GM20000 (cell line): ENCODE measurements around the gene PAFAH2.
"Not testable (repeated sequence)": the region's sequence is repeated elsewhere in the genome, so short reads cannot be mapped to it uniquely, and the experiment has no call there.

Experiments used
- DNase-seq: peaks from one replicate; pipeline ENCODE4 v3.0.0; 2012; ENCODE audit warnings: low spot score
- CTCF ChIP-seq: IDR thresholded peaks from 2 replicates; pipeline ENCODE4 v1.5.1; 2012; ENCODE audit warnings: mild to moderate bottlenecking, control low read depth; ENCODE audit errors: extremely low read depth, missing control alignments

Gene PAFAH2

GRCh38 chr1:25990251-25990650, 7.6 kb downstream of the PAFAH2 start:
- no peak for TF ChIP-seq CTCF
- DNase-seq: no peak

GRCh38 chr1:25989440-25990234, 8.2 kb downstream of the PAFAH2 start:
- no peak for TF ChIP-seq CTCF

GRCh38 chr1:25987951-25988350, 9.9 kb downstream of the PAFAH2 start:
- no peak for TF ChIP-seq CTCF
- no peak for DNase-seq

More at GRCh38 chr1:25989440-25990234, 8.2 kb downstream of the PAFAH2 start:
- no peak for DNase-seq

GRCh38 chr1:25986773-25987172, 11.1 kb downstream of the PAFAH2 start:
- not testable (repeated sequence) for DNase-seq

GRCh38 chr1:25985670-25986069, 12.2 kb downstream of the PAFAH2 start:
- no peak for TF ChIP-seq CTCF
- no peak for DNase-seq

- no peak for TF ChIP-seq CTCF
These were observed 12.7 kb downstream of the PAFAH2 start for GRCh38 chr1:25985171-25985570.

GRCh38 chr1:25979210-25979609, 18.7 kb downstream of the PAFAH2 start:
- no peak for DNase-seq
- no peak for TF ChIP-seq CTCF

More at GRCh38 chr1:25985171-25985570, 12.7 kb downstream of the PAFAH2 start:
- DNase-seq: no peak

GRCh38 chr1:25978403-25978802, 19.5 kb downstream of the PAFAH2 start:
- DNase-seq: no peak
- no peak for TF ChIP-seq CTCF
